IMR-90 (cell line): ENCODE data around the gene LRRC41.

Experiments used
- MAFK ChIP-seq: IDR thresholded peaks from 2 replicates; pipeline ENCODE4 v1.6.1; 2012; ENCODE audit warnings: low read depth, low read length, improper control_type of control experiment
- MXI1 ChIP-seq: IDR thresholded peaks from 2 replicates; pipeline ENCODE4 v1.6.1; 2012; ENCODE audit warnings: low read depth, mild to moderate bottlenecking, low read length, moderate library complexity, borderline replicate concordance
- NFE2L2 ChIP-seq: fragments of 150-350 bp; IDR thresholded peaks from 2 replicates; pipeline ENCODE4 v1.6.1; 2016; ENCODE audit warnings: low read depth, mild to moderate bottlenecking, low read length
- POLR2A ChIP-seq: IDR thresholded peaks from 2 replicates; pipeline ENCODE4 v1.6.1; 2012; ENCODE audit warnings: mild to moderate bottlenecking, low read depth, low read length
- RAD21 ChIP-seq: IDR thresholded peaks from 2 replicates; pipeline ENCODE4 v1.6.1; 2012; ENCODE audit warnings: low read length, improper control_type of control experiment
- RFX5 ChIP-seq: IDR thresholded peaks from 2 replicates; pipeline ENCODE4 v1.8.0; 2012; ENCODE audit warnings: low read depth, mild to moderate bottlenecking, low read length, moderate library complexity
- SMC3 ChIP-seq: fragments of 150-350 bp; IDR thresholded peaks from 2 replicates; pipeline ENCODE4 v1.6.1; 2016; ENCODE audit warnings: low read depth, mild to moderate bottlenecking, antibody characterized with exemption, low read length, moderate library complexity
- TF ChIP-seq, protein P1 (sequence below): conservative IDR thresholded peaks from 2 replicates; pipeline ENCODE4 v1.5.1; 2012; ENCODE audit warnings: mild to moderate bottlenecking, low read depth, low read length, improper control_type of control experiment
- TF ChIP-seq, protein P2 (sequence below): fragments of 150-350 bp; IDR thresholded peaks from 2 replicates; pipeline ENCODE4 v1.6.1; 2017; ENCODE audit warnings: mild to moderate bottlenecking, antibody characterized with exemption, low read length, low read depth

DNA sequence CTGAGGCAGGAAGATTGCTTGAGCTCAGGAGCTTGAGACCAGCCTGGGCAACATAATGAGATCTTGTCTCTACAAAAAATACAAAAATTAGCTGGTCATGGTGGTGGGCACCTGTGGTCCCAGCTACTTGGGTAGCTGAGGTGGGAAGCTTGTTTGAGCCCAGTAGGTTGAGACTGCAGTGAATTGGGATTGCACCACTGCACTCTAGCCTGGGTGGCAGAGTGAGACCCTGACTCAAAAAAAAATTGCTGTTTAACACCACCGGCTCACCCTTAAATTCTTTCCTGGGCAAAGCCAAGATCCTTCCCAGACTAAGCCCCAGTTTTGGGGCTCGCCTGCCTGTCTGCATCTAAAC lies 30.6 kb upstream of the LRRC41 start:
- TF ChIP-seq RFX5 = no peak
- TF ChIP-seq, protein P1, sequence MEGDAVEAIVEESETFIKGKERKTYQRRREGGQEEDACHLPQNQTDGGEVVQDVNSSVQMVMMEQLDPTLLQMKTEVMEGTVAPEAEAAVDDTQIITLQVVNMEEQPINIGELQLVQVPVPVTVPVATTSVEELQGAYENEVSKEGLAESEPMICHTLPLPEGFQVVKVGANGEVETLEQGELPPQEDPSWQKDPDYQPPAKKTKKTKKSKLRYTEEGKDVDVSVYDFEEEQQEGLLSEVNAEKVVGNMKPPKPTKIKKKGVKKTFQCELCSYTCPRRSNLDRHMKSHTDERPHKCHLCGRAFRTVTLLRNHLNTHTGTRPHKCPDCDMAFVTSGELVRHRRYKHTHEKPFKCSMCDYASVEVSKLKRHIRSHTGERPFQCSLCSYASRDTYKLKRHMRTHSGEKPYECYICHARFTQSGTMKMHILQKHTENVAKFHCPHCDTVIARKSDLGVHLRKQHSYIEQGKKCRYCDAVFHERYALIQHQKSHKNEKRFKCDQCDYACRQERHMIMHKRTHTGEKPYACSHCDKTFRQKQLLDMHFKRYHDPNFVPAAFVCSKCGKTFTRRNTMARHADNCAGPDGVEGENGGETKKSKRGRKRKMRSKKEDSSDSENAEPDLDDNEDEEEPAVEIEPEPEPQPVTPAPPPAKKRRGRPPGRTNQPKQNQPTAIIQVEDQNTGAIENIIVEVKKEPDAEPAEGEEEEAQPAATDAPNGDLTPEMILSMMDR = no peak
- TF ChIP-seq MAFK = no peak
- TF ChIP-seq MXI1 = no peak
- TF ChIP-seq SMC3 = no peak
- TF ChIP-seq NFE2L2 = no peak
- TF ChIP-seq, protein P2, sequence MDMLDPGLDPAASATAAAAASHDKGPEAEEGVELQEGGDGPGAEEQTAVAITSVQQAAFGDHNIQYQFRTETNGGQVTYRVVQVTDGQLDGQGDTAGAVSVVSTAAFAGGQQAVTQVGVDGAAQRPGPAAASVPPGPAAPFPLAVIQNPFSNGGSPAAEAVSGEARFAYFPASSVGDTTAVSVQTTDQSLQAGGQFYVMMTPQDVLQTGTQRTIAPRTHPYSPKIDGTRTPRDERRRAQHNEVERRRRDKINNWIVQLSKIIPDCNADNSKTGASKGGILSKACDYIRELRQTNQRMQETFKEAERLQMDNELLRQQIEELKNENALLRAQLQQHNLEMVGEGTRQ = no peak
- no peak for TF ChIP-seq RAD21
- TF ChIP-seq POLR2A = no peak
